Activated CD4-positive, alpha-beta T cell treated with anti-CD3 and anti-CD28 coated beads, Interleukin-2, amount 50 U/mL, for 24 hours (primary cell): ENCODE results near the gene AVPR2.

ENCODE experiments used
- DNase-seq, 2 donors: peaks; one replicate each; pipeline ENCODE4 v3.0.0-alpha.2; 2020; ENCODE audit warnings: low read depth in 1 of 2, low spot score in 1 of 2

AVPR2 gene

DNA sequence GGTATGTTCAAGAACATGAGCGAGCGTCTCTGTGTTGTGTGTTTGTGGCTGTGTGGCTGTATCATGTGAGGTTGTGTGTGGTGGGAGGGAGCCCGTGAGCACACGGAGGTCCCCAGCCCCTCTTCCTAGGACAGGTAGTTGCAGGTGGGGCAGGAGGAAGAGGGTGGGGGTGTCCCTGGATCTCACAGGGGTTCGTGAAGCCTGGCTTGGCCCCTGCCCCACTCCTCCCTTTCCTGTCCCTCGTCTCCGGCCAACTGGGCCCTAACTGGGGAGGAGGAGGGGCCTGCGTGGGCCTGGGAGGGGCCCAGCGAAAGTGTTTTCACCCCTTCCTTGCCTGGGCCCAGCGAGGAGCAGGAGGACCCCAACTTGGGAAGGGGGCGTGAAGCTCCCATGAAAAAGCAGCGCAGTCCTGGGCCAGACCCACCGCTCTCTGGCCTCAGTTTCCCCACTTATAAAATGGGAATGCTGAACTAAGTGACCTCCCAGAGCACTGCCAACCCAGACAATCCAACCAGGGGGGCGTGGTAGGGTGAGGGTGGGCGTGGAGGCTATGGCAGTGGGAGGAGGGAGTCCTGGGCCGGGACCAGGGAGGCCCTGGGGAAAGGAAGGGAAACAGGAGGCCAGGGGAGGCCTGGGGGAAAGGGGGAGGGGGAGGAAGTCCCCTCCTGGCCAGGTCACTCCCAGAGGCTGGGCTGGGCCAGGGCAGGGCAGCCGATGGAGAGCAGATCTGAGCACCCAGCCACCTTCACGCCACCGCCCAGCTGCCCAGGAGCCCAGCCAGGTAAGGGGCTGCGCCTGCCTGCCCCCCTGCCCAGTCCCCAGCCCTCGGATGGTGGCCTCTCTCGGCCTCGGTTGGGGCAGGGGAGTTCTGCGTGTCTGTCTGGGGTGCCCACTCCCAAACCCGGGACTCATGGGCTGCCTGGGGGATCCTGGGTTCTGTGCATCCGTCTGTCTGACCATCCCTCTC is at the start of gene AVPR2:
Gene AVPR2 (plus strand): TSS at position 683 of the 967 bp plus-strand sequence. CDS start 473 bp downstream, outside the sequence.
- DNase-seq = no peak

DNA sequence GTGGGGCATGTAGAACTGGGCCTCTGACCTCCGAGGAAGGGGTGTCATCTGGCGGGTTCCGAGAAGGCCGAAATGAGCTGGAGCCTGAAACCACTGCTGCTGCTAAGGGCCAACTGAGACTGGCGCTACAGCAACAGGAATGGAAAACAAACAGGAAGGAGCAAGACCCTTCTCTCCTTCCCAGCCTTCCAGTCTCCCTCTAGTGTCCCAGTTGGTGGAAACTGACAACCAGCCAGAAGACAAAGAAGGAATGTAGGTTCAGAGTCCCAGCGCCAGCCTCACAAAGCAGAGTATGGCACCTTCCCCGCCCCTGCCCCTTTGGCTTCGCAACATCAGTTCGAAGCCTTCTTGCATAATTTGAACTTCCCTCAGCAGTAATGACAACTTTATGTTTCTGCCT is 49.8 kb upstream of the AVPR2 start:
- no peak for DNase-seq

DNA sequence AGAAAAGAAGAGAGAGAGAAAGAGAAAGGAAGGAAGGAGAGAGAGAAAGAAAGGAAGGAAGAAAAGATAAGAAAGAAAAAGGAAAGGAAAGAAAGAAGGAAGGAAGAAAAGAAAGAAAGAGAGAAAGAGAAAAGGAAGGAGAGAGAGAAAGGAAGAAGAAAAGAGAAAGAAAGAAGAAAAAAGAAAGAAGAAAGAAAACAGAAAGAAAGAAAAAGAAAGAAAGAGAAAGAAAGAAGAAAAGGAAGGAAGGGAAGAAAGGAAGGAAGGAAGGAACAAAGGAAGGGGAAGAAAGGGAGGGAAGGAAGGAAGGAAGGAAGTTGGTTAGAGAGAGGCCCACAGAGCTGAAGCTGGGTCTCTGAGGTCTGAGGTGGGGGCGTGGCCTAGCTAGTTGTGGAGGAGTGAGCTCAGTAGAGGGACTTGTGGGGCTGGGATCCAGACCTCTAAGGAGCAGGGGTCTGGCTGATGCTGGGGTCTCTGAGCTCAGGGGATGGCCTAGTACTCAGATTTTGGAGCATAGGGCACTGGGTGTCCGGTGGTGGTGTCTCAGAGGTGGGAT is 47.0 kb upstream of the AVPR2 start:
- no peak for DNase-seq

DNA sequence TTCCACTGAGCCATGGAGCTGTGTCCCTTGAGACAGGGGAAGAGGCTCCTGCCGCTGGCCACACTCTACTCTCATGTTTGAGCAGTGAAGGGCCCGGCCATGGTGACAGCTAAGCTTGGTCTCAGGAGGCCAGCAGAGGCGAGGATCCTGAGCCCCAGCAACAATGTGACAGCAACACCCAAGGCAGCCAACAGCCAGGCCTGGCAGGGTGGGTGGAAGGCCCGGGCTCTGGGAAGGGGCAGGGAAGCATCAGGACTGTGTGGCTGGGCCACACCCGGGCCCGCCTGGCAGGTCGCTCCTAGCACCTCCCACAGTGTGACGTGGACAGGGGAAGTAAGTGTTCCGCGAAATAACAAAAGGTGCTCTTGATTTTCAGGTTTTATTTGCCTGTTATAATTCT is 43.3 kb upstream of the AVPR2 start:
- no peak for DNase-seq

- no peak for DNase-seq
Observed at GRCh38 chrX:153861733-153862310, 42.7 kb upstream of the AVPR2 start.

DNA sequence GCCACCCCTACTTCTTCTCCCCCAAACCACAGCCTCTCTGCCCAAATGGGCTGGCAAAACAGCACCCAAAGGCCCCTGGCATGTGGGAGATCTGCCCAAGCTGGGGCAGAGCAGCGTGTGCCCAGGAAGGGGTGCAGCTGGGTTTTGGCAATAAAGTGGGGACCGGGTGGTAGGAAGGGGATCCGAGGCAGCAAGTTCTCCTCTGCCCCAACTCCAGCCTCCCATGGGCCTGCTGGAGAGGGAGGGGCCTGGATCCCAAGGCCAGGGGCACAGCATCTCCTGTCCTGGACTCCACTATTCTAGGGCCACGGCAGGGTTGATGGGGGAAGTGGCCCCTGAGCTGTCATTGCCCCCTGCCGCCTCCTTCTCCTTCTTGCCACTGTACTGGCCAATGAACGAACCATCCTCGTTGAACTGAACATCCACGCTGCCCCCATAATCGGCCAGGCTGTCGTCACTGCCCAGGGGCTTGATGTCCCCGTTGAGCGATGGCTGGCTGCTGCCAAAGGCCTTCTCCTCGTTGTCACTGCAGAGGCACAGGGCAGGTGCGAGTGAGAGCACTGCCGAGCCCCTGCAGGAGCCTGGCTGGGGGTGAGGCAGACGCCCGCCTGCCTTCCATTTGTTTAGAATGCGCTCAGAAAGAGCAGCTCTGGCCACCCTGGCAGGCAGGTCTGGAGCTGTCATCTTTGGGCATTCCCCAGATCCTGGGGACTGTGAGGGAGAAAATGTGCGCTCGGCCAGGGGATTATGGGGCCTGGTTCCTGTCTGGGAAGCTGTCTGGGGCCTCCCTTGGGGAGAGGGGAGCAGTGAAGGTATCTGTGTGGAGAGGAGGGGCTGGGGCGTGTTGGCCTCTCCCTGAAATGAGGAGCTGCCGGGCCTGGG is 41.9 kb upstream of the AVPR2 start:
- no peak for DNase-seq

- no peak for DNase-seq
Observed at GRCh38 chrX:153863251-153863991, 41.1 kb upstream of the AVPR2 start.

- DNase-seq = no peak
Observed at GRCh38 chrX:153864101-153864500, 40.4 kb upstream of the AVPR2 start.

DNA sequence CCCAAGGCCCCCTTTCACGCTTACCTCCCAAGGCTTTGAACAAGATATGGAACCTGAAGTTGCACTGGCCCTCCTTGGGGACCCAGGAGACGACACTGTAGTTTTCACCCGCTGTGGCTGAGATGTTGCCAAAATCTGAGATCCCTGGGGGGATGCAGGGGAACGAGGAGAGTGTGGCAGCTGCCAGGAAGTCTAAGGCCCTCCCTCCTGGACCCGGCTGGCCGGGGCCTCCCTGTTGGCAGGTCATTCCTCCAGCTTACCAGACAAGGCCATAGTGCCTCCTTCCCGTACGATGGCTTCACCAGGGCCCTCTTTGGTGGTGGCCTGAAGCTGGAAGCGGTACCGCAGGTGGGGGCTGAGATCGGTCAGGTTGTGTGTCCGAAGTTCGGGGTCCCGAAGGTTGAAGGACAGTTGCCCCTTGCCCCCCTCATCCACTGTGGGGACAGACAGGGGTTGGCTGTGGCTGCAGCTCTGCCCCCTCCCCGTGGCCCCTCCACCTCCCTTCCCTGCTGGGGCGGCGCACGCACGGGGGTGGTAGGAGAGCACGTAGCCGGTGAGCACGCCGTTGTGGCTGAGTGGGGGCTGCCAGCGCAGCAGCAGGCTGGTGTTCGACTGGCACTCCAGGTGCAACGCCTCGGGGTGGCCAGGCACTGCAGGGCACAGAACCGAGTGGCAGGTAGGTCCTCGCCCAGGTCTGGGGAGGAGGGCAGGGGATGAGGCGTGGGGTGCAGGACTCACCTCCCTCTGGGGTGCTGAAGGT is 39.7 kb upstream of the AVPR2 start:
- DNase-seq = no peak

GRCh38 chrX:153865321-153865580 is 39.2 kb upstream of the AVPR2 start:
- no peak for DNase-seq

GRCh38 chrX:153865685-153866084 is 38.8 kb upstream of the AVPR2 start:
- DNase-seq = no peak

- no peak for DNase-seq
Observed at GRCh38 chrX:153866302-153867019, 38.0 kb upstream of the AVPR2 start.

GRCh38 chrX:153867139-153867538 is 37.3 kb upstream of the AVPR2 start:
- DNase-seq = no peak

GRCh38 chrX:153867671-153868070 is 36.8 kb upstream of the AVPR2 start:
- DNase-seq = no peak

DNA sequence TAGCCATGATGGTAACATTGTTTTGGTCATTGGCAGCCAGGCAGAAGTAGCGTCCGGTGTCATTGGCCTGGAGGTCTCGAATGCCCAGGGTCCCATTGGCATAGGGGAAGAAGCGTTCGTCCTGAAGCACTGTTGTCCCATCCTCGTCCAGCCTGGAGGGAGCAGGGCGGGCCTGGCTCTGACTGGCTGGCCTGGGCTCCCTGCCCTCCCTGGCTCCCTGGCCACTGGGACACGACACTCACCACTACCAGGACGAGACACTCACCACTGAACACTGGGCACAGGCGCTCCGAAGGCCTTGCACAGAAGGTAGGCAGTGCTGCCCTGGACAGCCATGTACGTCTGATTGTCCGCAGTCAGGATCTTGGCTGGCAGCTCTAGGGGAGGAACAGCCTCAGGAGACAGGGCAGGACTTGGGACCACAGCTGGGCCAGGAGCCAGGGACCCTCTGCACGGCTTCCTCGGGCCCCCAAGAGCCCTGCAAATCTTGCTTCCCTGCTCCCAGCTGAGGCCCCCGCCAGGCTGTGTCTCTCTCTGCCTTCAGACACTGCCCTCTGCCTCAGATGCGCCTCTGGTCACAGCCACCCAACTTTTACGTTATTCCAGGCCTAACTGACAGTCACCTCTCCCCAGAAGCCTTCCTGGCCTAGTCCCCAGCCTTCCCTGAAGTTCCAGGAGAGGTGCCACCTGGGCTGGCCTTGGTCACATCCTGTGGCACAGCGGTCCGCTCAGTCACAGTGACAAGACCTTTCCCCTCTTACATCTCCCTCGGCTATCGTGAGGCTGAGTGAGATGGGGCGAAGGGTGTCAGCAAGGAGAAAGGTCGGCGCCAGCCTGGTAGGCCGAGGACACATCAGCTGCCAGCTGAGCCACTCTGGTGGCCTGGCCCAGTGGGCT is 35.6 kb upstream of the AVPR2 start:
- no peak for DNase-seq

DNA sequence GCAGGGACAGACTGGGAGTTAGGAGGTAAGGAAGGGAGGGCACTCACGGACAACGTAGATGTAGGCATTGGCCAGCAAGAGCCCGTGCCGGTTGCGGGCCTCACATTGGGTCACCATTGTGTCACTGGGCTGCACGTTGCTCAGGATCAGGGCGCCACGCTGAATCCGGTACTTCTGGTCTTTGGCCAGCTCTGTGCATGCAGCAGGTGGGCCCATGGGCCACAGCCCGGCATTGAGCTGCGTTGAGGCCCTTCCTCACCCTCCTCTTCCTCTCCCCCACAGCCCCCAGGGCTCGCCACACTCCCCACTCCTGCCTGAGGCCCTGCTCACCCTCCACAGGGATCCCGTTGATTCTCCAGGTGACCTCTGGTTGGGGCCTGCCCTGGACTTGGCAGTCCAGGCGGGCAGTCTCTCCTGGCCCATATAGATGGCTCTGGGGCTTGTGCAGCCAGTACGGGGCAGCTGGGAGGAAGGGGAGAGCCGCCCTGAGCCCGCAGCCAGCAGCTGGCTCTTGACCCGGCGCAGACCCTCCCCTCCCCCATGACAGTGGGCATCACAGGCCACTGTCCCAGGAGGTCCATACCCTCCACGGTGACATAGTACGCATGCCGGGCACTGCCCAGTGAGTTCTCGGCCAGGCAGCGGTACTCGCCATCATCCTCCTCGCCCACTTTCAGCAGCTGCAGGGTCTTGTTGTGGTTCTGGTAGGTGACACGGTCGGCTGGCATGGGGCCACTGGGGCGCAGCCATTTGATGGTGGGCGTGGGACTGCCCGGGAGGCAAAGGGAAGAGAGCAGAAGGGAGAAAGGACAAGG is 34.8 kb upstream of the AVPR2 start:
- no peak for DNase-seq

DNA sequence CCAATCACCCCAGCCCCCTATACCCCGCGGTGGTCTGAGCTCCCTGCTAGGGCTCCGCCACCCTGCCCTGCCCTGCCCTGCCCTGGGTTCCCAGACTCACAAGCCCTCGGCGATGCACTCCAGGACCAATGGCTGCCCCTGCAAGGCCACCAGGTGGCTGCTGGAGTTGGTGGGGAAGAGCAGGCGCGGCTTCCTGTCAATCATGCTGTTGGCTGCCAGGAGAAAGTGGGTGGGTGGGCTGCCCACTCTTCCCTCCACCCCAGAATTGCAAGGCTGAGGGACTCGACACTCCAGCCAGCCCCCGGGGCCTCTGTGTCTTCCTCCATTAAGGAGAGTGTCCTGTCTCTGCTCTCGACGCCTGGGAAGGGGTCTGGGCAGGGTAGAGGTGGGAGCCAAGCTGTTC is 34.2 kb upstream of the AVPR2 start:
- no peak for DNase-seq
